Activated naive CD8-positive, alpha-beta T cell treated with anti-CD3 and anti-CD28 coated beads for 36 hours (primary cell): ENCODE measurements around the gene ICAM4. TPM values are rescaled to one million over a fixed set of nuclear protein-coding genes. Genes with fewer than 3 reads are reported as not detected.
A peak's percentile ranks its signal among the peaks of the same experiment; 100 is the strongest.
"Not testable (repeated sequence)": the region's sequence is repeated elsewhere in the genome, so short reads cannot be mapped to it uniquely, and the experiment has no call there.

Experiments used
- DNase-seq: peaks from one replicate; pipeline ENCODE4 v3.0.0; 2021
- H3K27ac Mint-ChIP-seq: one replicate; pipeline ENCODE4 v1.8.0; 2022; ENCODE audit warnings: mild to moderate bottlenecking, moderate library complexity, mixed read lengths
- H3K27me3 Mint-ChIP-seq: one replicate; pipeline ENCODE4 v1.8.0; 2022; ENCODE audit warnings: mild to moderate bottlenecking, mixed read lengths
- H3K36me3 Mint-ChIP-seq: one replicate; pipeline ENCODE4 v1.8.0; 2021; ENCODE audit warnings: mild to moderate bottlenecking, mixed read lengths
- H3K4me1 Mint-ChIP-seq: one replicate; pipeline ENCODE4 v1.8.0; 2021; ENCODE audit warnings: mixed read lengths
- H3K4me3 Mint-ChIP-seq: one replicate; pipeline ENCODE4 v1.8.0; 2022; ENCODE audit warnings: mild to moderate bottlenecking, moderate library complexity, mixed read lengths
- H3K9me3 Mint-ChIP-seq: one replicate; pipeline ENCODE4 v1.8.0; 2022; ENCODE audit warnings: mixed read lengths
- total RNA-seq, 2 experiments: library from RNA; stranded (reverse); gene quantifications; one replicate each; pipeline ENCODE4 v1.2.3, GENCODE V29; 2021

Gene ICAM4
- total RNA-seq, 2 experiments from 2014 or later = 0.25 to 0.38 TPM

DNA sequence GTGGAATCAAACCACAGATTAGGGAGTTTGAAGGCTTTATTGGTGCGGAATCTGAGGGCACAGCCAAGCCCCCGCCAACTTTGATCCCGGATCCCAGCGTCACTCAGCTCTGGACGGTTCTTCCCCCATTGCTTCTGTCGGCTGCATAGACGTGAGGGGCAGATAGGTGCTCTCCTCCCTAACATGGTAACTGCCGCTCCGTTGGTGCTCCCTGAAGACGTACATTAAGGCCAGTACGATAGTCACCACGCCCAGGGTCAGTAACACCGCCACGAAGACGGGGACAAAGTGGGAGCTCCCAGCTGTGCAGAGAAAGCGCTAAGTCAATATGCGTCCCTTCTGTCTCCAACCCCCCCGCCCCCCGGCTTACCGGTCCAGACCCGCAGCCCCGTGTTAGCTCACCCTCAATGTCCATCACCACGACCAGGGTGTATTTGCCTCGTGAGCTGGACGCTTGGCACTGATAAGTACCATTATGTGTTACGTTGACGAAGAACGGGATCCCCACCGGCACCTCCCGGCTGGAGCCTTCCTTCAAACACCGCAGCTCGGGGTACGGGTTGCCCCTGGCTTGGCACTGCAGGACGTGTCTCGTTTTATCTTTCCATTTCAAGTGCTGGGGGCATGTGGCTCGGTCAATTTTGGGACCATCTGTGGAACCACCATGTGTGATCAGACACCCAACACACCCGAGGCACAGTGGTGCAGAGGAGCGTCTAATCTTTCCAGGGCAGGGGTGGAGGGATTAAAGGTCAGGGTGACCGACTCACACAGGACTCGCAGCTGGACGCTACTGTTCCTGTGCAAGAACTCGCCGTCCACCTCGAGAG is 47.2 kb downstream of the ICAM4 start:
- no peak for DNase-seq
- Mint-ChIP-seq H3K36me3 (peaks cover 38% of the 10 kb centered on the region), H3K27me3 (no peaks in the 10 kb centered on the region)

DNA sequence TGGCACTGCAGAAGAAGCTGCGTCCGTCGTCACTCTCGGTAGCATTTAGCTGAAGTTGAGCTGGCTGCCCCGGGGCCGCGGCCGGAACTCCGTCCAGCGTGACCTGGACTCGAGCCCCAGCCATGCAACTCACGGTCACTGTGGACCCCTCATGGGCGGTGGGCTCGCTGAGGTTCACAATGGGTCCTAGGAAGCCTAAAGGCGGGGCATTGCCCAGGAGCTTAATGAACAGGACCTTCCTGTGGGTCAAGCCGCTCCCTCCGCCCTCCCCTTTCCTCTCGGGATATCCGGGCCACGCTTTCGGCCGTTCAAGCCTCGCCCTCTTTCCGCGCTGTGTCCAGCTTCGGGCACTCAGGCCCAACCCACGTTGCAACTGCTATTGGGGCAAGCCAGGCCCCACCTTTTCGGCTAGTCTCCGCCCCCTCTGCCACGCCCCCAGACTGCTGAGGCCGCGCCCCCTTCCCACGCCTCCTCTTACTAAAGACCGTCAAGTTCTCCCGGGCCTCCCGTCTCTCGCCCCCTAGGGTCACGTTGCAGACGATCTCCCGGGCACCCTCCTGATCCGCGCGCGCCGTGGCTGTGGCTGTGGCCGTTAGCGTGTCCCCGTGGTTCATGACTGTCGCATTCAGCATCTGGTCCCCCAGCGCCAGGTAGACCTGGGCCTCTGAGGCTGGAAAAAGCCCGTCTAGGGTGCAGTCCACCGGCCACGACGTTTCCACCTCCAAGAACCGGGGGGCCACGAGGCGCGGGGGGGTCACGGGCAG is 48.0 kb downstream of the ICAM4 start:
- Mint-ChIP-seq H3K36me3 (peaks cover 33% of the 10 kb centered on the region), H3K27ac (no peak overlapping the region), H3K27me3 (no peaks in the 10 kb centered on the region), H3K4me3 (peak overlapping the region; percentile 58), H3K4me1 (peaks cover 27% of the 10 kb centered on the region), H3K9me3 (no peaks in the 10 kb centered on the region)
- DNase-seq = peak; percentile 65

More for the DNA sequence above, 47.2 kb downstream of the ICAM4 start:
- H3K9me3 Mint-ChIP-seq = no peaks in the 10 kb centered on the region
- H3K27ac Mint-ChIP-seq = peak overlapping the region; percentile 98
- H3K4me3 Mint-ChIP-seq = peak overlapping the region; percentile 97
- H3K4me1 Mint-ChIP-seq = peaks cover 22% of the 10 kb centered on the region

DNA sequence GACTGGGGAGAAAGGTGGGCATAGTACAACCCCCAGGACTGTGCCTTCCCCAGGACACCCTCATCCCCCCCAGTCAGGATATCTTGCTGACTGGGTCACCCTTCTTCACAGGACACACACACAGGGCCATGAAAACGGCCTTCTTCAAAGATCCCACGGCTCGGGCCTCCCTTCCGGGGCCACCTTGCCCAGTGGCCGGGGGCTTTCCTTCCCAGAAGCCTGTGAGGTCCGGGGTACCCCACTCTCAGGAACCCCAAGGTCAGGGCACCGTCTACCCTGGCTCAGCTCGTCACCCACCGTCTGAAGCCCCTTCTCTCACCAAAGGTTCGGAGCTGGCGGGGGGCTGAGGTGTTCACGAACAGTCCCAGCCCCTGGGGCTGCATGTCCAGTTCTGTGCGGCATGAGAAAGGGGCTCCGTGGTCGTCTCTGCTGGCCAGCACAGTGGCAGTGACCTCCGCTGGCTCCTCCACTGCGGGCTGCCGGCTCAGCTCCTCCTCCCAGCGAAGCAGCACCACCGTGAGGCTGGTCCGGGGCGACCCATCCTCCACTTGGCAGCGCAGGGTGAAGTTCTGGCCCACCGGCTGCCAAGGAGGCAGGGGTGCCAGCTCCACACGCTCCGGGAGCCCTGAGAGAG is 48.7 kb downstream of the ICAM4 start:
- no peak for DNase-seq
- Mint-ChIP-seq H3K27me3 (no peaks in the 10 kb centered on the region), H3K4me3 (no peak overlapping the region), H3K27ac (no peak overlapping the region), H3K9me3 (no peaks in the 10 kb centered on the region), H3K4me1 (peaks cover 29% of the 10 kb centered on the region), H3K36me3 (peaks cover 26% of the 10 kb centered on the region)

DNA sequence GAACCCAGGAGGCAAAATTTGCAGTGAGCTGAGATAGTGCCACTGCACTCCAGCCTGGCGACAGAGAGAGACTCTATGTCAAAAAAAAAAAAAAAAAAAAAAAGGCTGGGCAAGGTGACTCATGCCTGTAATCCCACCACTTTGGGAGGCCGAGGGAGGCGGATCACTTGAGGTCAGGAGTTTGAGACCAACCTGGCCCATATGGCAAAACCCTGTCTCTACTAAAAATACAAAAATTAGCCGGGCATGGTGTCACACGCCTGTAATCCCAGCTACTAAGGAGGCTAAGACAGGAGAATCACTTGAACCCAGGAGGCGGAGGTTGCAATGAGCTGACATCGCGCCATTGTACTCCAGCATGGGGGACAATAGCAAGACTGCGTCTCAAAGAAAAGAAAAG is 50.0 kb downstream of the ICAM4 start:
- not testable (repeated sequence) for H3K9me3 Mint-ChIP-seq, DNase-seq, H3K27me3 Mint-ChIP-seq, H3K27ac Mint-ChIP-seq, H3K4me3 Mint-ChIP-seq
- Mint-ChIP-seq H3K4me1 (peaks cover 29% of the 10 kb centered on the region), H3K36me3 (peaks cover 26% of the 10 kb centered on the region)

Other genes with a start within 250 kb of the ICAM4 start
- 10 to 100 TPM; 46.8 to 47.0 TPM for gene SHFL, start 200.6 kb upstream of the ICAM4 start, total RNA-seq
- 1 to 10 TPM; 8.5 to 9.8 TPM for gene ANGPTL6, start 184.3 kb upstream of the ICAM4 start, total RNA-seq
- gene PPAN, start 180.6 kb upstream of the ICAM4 start, total RNA-seq = 100 to 1,000 TPM; 214 to 227 TPM
- gene P2RY11, start 175.3 kb upstream of the ICAM4 start, total RNA-seq = 10 to 100 TPM; 57.8 to 64.0 TPM
- 100 to 1,000 TPM; 287 to 293 TPM for gene EIF3G, start 167.1 kb upstream of the ICAM4 start, total RNA-seq
- gene DNMT1, start 92.0 kb upstream of the ICAM4 start, total RNA-seq = 100 to 1,000 TPM; 337 to 352 TPM
- 1 to 10 TPM; 7.7 to 7.9 TPM for gene S1PR2, start 55.6 kb upstream of the ICAM4 start, total RNA-seq
- gene MRPL4, start 34.7 kb upstream of the ICAM4 start, total RNA-seq = 100 to 1,000 TPM; 179 to 182 TPM
- 10 to 100 TPM; 33.2 to 33.6 TPM for gene ICAM1, start 15.8 kb upstream of the ICAM4 start, total RNA-seq
- 1 to 10 TPM in 1 of 2 experiments, under 1 TPM in 1; 0.95 to 1.0 TPM for gene ICAM5, start 3.0 kb downstream of the ICAM4 start, total RNA-seq
- 1 to 10 TPM; 3.4 to 4.0 TPM for gene ZGLP1, start 22.9 kb downstream of the ICAM4 start, total RNA-seq
- 10 to 100 TPM; 18.3 to 19.6 TPM for gene FDX2, start 29.1 kb downstream of the ICAM4 start, total RNA-seq
- gene RAVER1, start 46.6 kb downstream of the ICAM4 start, total RNA-seq = 100 to 1,000 TPM; 103 to 107 TPM
- 10 to 100 TPM; 76.3 to 79.6 TPM for gene ICAM3, start 52.7 kb downstream of the ICAM4 start, total RNA-seq
- 100 to 1,000 TPM; 153 to 155 TPM for gene TYK2, start 93.6 kb downstream of the ICAM4 start, total RNA-seq
- gene CDC37, start 116.6 kb downstream of the ICAM4 start, total RNA-seq = 100 to 1,000 TPM; 242 to 252 TPM
- gene PDE4A, start 133.6 kb downstream of the ICAM4 start, total RNA-seq = 10 to 100 TPM; 10.6 to 11.4 TPM
- 10 to 100 TPM; 69.3 to 72.2 TPM for gene KEAP1, start 216.4 kb downstream of the ICAM4 start, total RNA-seq
- gene S1PR5, start 230.5 kb downstream of the ICAM4 start, total RNA-seq = not detected